AG04450 (cell line): ENCODE data around the gene ZNF365. TPM values are rescaled to one million over a fixed set of nuclear protein-coding genes. Genes with fewer than 3 reads are reported as not detected.
"Not testable (repeated sequence)": the region's sequence is repeated elsewhere in the genome, so short reads cannot be mapped to it uniquely, and the experiment has no call there.

Source experiments
- CTCF ChIA-PET: fragments of 300-600, 350-600 bp; formaldehyde crosslinking; extraction: SDS; loops from one replicate; lab custom pipeline; 2022; ENCODE audit warnings: antibody characterized with exemption, inconsistent platforms; lab: Charles Lee
- POLR2A ChIA-PET: fragments of 350-600 bp; formaldehyde crosslinking; extraction: SDS; loops from one replicate; lab custom pipeline; 2021; ENCODE audit warnings: antibody characterized with exemption, inconsistent platforms; lab: Yijun Ruan, JAX
- DNase-seq: peaks from one replicate; pipeline ENCODE4 v3.0.0-alpha.2; 2011; ENCODE audit warnings: low read depth, low spot score
- H3K27ac ChIP-seq: one replicate; pipeline ENCODE4 v1.5.1; 2012; ENCODE audit warnings: low read depth, low read length, control low read depth
- H3K27me3 ChIP-seq: one replicate; pipeline ENCODE4 v1.6.0; 2012; ENCODE audit warnings: low read length; ENCODE audit not compliant: control insufficient read depth, insufficient read depth
- H3K4me3 ChIP-seq: 2 replicates; pipeline ENCODE4 v1.5.1; 2011; ENCODE audit warnings: mild to moderate bottlenecking, low read depth, low read length, control low read depth
- H3K9me3 ChIP-seq: 2 replicates; pipeline ENCODE4 v1.5.1; 2012; ENCODE audit warnings: low read length; ENCODE audit not compliant: control insufficient read depth, insufficient read depth
- polyA plus RNA-seq: library from polyadenylated mRNA; depleted of rRNA; stranded (reverse); fragments of >200 nt; gene quantifications from 2 replicates; pipeline ENCODE4 v1.2.3, GENCODE V29; 2011
- TF ChIP-seq, protein P1 (sequence below): IDR thresholded peaks from 2 replicates; pipeline ENCODE4 v1.5.1; 2011; ENCODE audit warnings: low read depth, low read length, control low read depth, inconsistent platforms

The ZNF365 gene
- polyA plus RNA-seq, 1 experiment = 3.9 TPM

DNA sequence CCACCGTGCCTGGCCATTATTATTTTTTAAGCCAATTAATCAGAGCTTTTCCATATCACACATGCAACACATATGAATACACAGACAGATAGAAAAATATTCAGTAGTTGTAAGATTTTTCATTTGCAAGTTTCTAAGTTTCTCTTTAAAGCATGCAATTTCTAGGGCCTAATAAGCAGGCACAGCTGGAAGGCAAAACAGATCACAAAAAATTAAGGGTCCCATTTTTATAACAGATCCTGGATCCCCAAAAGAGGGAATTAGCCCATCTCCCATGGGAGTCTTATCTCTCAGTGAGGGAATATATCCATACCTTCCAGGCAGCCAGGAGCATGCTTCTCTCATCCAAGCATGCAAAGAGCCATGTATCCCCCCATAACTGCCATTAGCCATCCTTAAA, 31.2 kb upstream of the ZNF365 start:
- no peak overlapping the region for H3K4me3 ChIP-seq
- no peak for DNase-seq
- H3K9me3 ChIP-seq = peaks cover 8% of the 10 kb centered on the region; the same call in 1 of the 2 replicates
- no peak overlapping the region for H3K27ac ChIP-seq
- no peaks in the 10 kb centered on the region for H3K27me3 ChIP-seq
- TF ChIP-seq, protein P1, sequence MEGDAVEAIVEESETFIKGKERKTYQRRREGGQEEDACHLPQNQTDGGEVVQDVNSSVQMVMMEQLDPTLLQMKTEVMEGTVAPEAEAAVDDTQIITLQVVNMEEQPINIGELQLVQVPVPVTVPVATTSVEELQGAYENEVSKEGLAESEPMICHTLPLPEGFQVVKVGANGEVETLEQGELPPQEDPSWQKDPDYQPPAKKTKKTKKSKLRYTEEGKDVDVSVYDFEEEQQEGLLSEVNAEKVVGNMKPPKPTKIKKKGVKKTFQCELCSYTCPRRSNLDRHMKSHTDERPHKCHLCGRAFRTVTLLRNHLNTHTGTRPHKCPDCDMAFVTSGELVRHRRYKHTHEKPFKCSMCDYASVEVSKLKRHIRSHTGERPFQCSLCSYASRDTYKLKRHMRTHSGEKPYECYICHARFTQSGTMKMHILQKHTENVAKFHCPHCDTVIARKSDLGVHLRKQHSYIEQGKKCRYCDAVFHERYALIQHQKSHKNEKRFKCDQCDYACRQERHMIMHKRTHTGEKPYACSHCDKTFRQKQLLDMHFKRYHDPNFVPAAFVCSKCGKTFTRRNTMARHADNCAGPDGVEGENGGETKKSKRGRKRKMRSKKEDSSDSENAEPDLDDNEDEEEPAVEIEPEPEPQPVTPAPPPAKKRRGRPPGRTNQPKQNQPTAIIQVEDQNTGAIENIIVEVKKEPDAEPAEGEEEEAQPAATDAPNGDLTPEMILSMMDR = no peak
- CTCF ChIA-PET = no interaction called here
- POLR2A ChIA-PET = no interaction called here

DNA sequence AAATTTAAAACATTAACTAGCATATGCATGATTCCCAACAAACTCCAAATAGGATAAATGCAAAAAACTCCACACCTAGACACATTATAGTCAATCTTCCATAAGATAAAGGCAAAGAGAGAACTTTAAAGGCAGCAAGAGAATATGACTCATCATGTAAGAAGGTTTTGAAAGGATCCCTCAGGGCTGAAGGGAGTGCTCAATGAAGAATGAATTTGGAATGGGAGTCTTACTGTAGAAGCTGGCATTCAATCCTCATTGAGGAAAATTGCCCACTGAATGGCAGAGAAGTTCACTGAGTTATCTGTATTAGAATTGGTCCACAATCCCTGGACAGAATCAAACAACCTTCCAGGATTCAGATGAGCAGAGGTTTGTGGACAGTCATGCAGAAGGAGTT, 26.1 kb upstream of the ZNF365 start:
- Histone ChIP-seq H3K9me3 (peaks cover 6% of the 10 kb centered on the region; the same call in 1 of the 2 replicates), H3K27ac (no peak overlapping the region), H3K27me3 (no peaks in the 10 kb centered on the region), H3K4me3 (no peak overlapping the region)
- no peak for DNase-seq
- TF ChIP-seq, protein P1 = no peak
- CTCF ChIA-PET = no interaction called here
- POLR2A ChIA-PET = no interaction called here

DNA sequence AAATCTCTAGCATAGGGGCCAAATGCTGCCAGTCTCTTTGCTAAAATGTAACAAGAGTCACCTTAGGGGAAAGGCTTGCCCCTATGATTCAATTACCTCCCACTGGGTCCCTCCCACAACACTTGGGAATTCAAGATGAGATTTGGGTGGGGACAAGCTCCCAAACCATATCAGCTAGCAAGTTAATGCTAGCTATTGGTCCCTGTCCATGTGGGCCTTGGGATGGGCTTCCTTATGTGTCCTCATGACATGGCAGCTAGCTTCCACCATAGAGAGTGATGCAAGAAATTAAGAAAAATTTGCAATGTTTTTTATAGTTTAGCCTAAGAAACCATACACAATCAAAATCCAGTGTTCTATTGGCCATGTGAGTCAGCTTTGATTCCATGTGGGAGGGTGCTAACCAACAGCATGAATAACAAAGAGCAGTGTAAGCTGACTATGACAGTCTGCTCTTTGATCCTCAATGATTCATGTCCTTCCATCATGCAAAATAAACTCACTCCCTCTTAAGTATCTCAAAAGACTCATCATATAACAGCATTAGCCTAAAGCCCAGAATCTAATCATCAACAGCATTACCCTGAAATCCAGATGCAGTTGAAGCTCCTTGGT, 21.7 kb upstream of the ZNF365 start:
- TF ChIP-seq, protein P1 = no peak
- Histone ChIP-seq H3K9me3 (0 out of 2 replicates have a peak, but pooled peaks cover 2% of the 10 kb centered on the region), H3K4me3 (no peak overlapping the region), H3K27ac (no peak overlapping the region), H3K27me3 (no peaks in the 10 kb centered on the region)
- ChIA-PET POLR2A (no interaction called here), CTCF (no interaction called here)
- no peak for DNase-seq

DNA sequence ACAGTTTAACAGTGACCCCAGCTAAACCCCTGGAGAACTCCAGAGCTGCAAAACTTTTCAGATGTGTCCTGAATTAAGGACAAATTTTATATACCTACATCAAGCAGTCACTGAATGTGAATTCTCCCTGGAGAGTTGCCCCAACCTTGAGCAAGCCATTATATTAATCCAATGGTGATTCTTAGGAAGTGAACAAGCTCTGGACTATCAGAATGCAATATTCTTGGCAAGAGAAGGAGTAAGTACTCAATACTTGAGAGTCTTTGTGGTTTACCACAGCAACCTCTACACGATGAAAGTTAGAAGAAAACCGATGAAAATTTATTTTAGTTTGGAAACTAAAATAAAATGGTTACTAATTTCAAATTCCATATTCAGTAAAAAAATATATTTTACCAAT, 19.3 kb upstream of the ZNF365 start:
- DNase-seq = no peak
- Histone ChIP-seq H3K9me3 (0 out of 2 replicates have a peak, but pooled peaks cover 2% of the 10 kb centered on the region), H3K27me3 (no peaks in the 10 kb centered on the region), H3K4me3 (no peak overlapping the region), H3K27ac (no peak overlapping the region)
- ChIA-PET CTCF (no interaction called here), POLR2A (no interaction called here)
- TF ChIP-seq, protein P1 = no peak

DNA sequence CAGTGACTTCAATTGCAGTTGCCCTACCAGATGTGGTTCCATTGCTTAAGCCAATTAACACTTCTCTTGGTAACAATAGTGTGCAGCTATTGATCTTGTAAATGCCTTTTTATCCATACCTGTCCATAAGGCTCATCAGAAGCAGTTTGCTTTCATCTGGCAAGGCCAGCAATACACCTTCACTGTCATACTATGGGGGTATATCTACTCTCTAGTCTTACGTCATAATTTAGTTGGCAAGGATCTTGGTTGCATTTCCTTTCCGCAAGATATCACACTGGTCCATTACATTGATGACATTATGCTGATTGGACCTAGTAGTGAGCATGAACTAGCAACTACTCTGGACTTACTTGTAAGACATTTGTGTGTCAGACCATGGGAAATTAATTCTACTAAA, 17.7 kb upstream of the ZNF365 start:
- ChIA-PET POLR2A (no interaction called here), CTCF (no interaction called here)
- Histone ChIP-seq H3K9me3 (0 out of 2 replicates have a peak, but pooled peaks cover 2% of the 10 kb centered on the region), H3K4me3 (no peak overlapping the region), H3K27me3 (no peaks in the 10 kb centered on the region), H3K27ac (no peak overlapping the region)
- DNase-seq = no peak
- TF ChIP-seq, protein P1 = no peak

DNA sequence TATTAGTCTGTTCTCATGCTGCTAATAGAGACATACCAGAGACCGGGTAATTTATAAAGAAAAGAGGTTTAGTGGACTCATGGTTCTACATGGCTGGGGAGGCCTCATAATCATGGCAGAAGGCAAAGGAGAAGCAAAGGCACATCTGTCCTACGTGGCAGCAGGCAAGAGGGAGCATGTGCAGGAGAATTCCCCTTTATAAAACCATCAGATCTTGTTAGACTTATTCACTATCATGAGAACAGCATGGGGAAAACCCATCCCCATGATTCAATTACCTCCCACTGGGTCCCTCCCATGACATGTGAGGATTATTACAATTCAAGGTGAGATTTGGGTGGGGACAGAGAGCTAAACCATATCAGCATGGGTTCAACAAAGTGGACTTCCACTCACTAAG, 16.0 kb upstream of the ZNF365 start:
- POLR2A ChIA-PET, H3K27me3 ChIP-seq, H3K27ac ChIP-seq, H3K4me3 ChIP-seq, H3K9me3 ChIP-seq, DNase-seq, CTCF ChIA-PET: not testable (repeated sequence)
